Body of pancreas (tissue), 4 donors: ENCODE results near the gene MORC1. TPM values are rescaled to one million over a fixed set of nuclear protein-coding genes. Genes with fewer than 3 reads are reported as not detected.
A peak's percentile ranks its signal among the peaks of the same experiment; 100 is the strongest.

Source experiments
- ATAC-seq: fragments of 150-250 bp; one replicate; pipeline ENCODE4 v1.9.1; 2016
- DNase-seq, 4 donors: peaks; one replicate each; pipeline ENCODE4 v3.0.0-alpha.2; 2019
- H3K27ac ChIP-seq, 4 donors: fragments of 200-600 bp; sonication (generic); 1 replicate in 3 of 4; 2 replicates in 1 of 4; pipeline versions ENCODE4 v1.5.1 to v1.6.1; 2016 to 2019; ENCODE audit warnings: mild to moderate bottlenecking in 1 of 4, mixed read lengths in 1 of 4, moderate library complexity in 1 of 4
- H3K27me3 ChIP-seq, 2 donors: fragments of 200-600 bp; sonication (generic); one replicate each; pipeline ENCODE4 v1.6.0; 2016; ENCODE audit warnings: mild to moderate bottlenecking in 1 of 2
- H3K36me3 ChIP-seq, 2 donors: fragments of 200-600 bp; sonication (generic); replicated peaks in 1 of 2; 2 replicates each; pipeline ENCODE4 v1.5.1; 2016; ENCODE audit warnings: low read depth in 2 of 2; ENCODE audit not compliant: insufficient read depth in 1 of 2
- H3K4me1 ChIP-seq: fragments of 200-600 bp; sonication (generic); one replicate; pipeline ENCODE4 v1.6.0; 2016
- H3K4me3 ChIP-seq, 2 donors: fragments of 200-600 bp; sonication (generic); 1 replicate in 1 of 2; 2 replicates in 1 of 2; pipeline ENCODE4 v1.5.1; 2016 to 2019
- H3K9me3 ChIP-seq, 3 donors: fragments of 200-600 bp; sonication (generic); 1 replicate in 2 of 3; 2 replicates in 1 of 3; pipeline ENCODE4 v1.5.1; 2016
- POLR2A ChIP-seq, 3 donors: fragments of 450-650 bp; IDR thresholded peaks; one replicate each; pipeline ENCODE4 v1.6.1; 2016; ENCODE audit warnings: antibody characterized with exemption in 3 of 3, mild to moderate bottlenecking in 2 of 3
- WGBS, 2 donors: methylation state at CpG; one replicate each; pipeline ENCODE4 v1.1.5; 2017; 5-methylcytosine and 5-hydroxymethylcytosine counted together
- intact Hi-C: fragments of 100-400 bp; cut with DNase I; formaldehyde crosslinking; loops from one replicate; pipeline ENCODE4 v1.15.1; 2023
- small RNA-seq: library from RNA; depleted of rRNA; stranded (forward); fragments of <200 nt; gene quantifications from one replicate; pipeline ENCODE3, GENCODE V24; 2016
- total RNA-seq, 2 donors: library from RNA; depleted of rRNA; stranded (reverse); fragments of >200 nt; gene quantifications; one replicate each; pipeline ENCODE4 v1.1.0, GENCODE V29; 2016
- TF ChIP-seq, protein P1 (sequence below), 7 experiments: fragments of 450-650 bp in 4 of 7; fragments of 200-600 bp in 3 of 7; sonication (generic) in 3 of 7; IDR thresholded peaks; one replicate each; pipeline ENCODE4 v1.5.1; 2016 to 2019; ENCODE audit warnings: antibody characterized with exemption in 7 of 7

Gene MORC1
- total RNA-seq, 2 donors from 2014 or later, result not detected

DNA sequence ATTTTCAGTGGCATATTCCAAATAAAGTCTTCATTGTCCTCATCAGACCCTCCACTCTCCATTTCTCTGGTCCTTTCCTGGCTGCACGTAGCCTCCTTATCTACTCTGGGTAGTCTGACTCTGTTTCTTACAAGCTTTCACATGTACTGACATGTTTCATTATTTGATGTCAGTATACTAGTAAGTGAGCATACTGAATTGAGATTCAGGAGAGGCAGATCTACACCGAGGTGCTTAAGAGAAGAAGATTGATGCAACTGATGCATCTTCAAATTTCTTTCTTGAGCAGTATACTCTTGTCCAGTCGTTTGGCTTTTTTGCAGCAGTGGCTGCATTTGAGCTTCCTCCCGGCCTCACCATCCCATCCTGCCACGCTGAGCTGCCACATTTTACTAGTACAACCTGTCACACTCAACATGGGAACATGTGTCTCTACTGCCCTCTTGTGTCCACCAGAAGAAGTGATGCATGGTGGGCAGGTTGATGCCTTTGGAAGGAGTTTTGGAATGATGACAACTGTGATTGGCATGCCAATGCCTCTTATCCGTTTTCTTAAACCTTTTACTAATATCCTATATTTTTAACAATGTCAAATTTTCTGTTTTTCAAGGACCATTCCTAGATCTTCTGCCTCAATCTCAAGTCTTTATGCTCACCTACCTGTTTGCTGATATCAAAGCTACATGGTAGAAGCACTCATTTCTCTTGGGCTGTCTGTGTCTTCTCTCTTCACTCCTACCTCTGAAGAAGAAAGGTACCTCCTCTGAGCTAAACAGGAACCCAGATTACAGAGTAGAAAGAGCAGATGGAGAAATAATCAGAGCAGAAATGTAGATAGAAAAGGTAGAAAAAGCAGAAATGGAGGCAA, 202.9 kb downstream of the MORC1 start:
- DNase-seq (peak; percentile 57 to 74 (median 66)), ATAC-seq (peak; percentile 87)
- Histone ChIP-seq H3K9me3 (no peaks in the 10 kb centered on the region), H3K27ac (no peak overlapping the region), H3K4me1 (no peaks in the 10 kb centered on the region), H3K36me3 (no peaks in the 10 kb centered on the region), H3K27me3 (no peaks in the 10 kb centered on the region), H3K4me3 (no peak overlapping the region)
- intact Hi-C loops, result loop anchor here (10.0 kb wide), 1 partner anchor 250 kb away; no protein-coding TSS in a partner anchor
- no peak for TF ChIP-seq POLR2A (IDR thresholded peaks at IDR 0.05)
- TF ChIP-seq, protein P1, sequence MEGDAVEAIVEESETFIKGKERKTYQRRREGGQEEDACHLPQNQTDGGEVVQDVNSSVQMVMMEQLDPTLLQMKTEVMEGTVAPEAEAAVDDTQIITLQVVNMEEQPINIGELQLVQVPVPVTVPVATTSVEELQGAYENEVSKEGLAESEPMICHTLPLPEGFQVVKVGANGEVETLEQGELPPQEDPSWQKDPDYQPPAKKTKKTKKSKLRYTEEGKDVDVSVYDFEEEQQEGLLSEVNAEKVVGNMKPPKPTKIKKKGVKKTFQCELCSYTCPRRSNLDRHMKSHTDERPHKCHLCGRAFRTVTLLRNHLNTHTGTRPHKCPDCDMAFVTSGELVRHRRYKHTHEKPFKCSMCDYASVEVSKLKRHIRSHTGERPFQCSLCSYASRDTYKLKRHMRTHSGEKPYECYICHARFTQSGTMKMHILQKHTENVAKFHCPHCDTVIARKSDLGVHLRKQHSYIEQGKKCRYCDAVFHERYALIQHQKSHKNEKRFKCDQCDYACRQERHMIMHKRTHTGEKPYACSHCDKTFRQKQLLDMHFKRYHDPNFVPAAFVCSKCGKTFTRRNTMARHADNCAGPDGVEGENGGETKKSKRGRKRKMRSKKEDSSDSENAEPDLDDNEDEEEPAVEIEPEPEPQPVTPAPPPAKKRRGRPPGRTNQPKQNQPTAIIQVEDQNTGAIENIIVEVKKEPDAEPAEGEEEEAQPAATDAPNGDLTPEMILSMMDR (IDR thresholded peaks at IDR 0.05), result peak; percentile 32 to 84 (median 78)
- 32 to 40% methylated on average over 6 of the region's 6 CpGs for WGBS, 2 donors

DNA sequence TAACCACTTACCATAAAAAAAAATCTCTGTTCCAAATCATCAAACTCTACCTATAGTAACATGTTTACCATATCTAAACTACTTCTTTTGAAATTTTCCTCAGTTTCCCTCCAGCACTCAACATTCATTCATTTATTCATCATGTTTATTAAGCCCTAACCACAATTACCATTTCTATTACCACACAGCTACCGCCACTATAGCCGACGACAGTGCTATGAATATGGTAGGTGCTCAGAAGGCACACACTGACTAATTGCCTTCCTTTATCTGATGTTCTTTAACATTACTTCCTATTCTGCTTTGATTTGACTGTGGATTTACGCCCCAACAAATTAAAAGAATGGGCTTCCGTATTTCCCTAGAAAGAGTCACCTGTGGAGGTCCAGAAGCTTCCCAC, 208.1 kb downstream of the MORC1 start:
- no peak for TF ChIP-seq POLR2A (IDR thresholded peaks at IDR 0.05)
- Histone ChIP-seq H3K9me3 (no peaks in the 10 kb centered on the region), H3K36me3 (no peaks in the 10 kb centered on the region), H3K4me1 (no peaks in the 10 kb centered on the region), H3K27ac (no peak overlapping the region), H3K27me3 (no peaks in the 10 kb centered on the region), H3K4me3 (no peak overlapping the region)
- WGBS, 2 donors, result 91 to 95% methylated on average over 5 of the region's 5 CpGs
- intact Hi-C loops, result loop anchor here (10.0 kb wide), 1 partner anchor 245 kb away; no protein-coding TSS in a partner anchor
- DNase-seq (no peak), ATAC-seq (no peak)

Small RNA genes within 50 kb of the gene (small RNA-seq; reads per million reads assigned to genes)
- gene RF00012, result not detected

Other genes with a start within 250 kb of the MORC1 start
- gene GUCA1C, start 164.3 kb downstream of the MORC1 start, total RNA-seq, result 1 to 10 TPM in 1 of 2 donors, under 1 TPM in 1; 0.99 to 4.4 TPM
- gene C3orf85, start 18.6 kb upstream of the MORC1 start, total RNA-seq, result not detected
- gene DPPA2, start 198.4 kb upstream of the MORC1 start, total RNA-seq, result not detected
- not detected for gene DPPA4, start 219.4 kb upstream of the MORC1 start, total RNA-seq